Hepatocyte (in vitro differentiated cells): ENCODE measurements around the gene BRD3. TPM values are rescaled to one million over a fixed set of nuclear protein-coding genes. Genes with fewer than 3 reads are reported as not detected.

Source experiments
- DNase-seq: peaks from one replicate; pipeline ENCODE4 v3.0.0-alpha.2; 2016; ENCODE audit warnings: low spot score
- H2AFZ ChIP-seq: fragments of 200-600 bp; sonication (generic); 2 replicates; pipeline ENCODE4 v1.6.0; 2016; ENCODE audit warnings: antibody characterized with exemption, mild to moderate bottlenecking
- H3K27ac ChIP-seq: fragments of 200-600 bp; sonication (generic); 2 replicates; pipeline ENCODE4 v1.5.1; 2016; ENCODE audit warnings: mild to moderate bottlenecking
- H3K27me3 ChIP-seq: fragments of 200-600 bp; sonication (generic); 2 replicates; pipeline ENCODE4 v1.6.1; 2016
- H3K36me3 ChIP-seq: fragments of 200-600 bp; sonication (generic); replicated peaks from 2 replicates; pipeline ENCODE4 v1.5.1; 2016; ENCODE audit warnings: low read depth; ENCODE audit not compliant: insufficient read depth
- H3K4me1 ChIP-seq: fragments of 200-600 bp; sonication (generic); 2 replicates; pipeline ENCODE4 v1.5.1; 2016; ENCODE audit warnings: mild to moderate bottlenecking, moderate library complexity; ENCODE audit not compliant: insufficient read depth
- H3K4me2 ChIP-seq: fragments of 200-600 bp; sonication (generic); 2 replicates; pipeline ENCODE4 v1.6.0; 2016
- H3K4me3 ChIP-seq: fragments of 200-600 bp; sonication (generic); 2 replicates; pipeline ENCODE4 v1.5.1; 2016; ENCODE audit warnings: mild to moderate bottlenecking
- H3K79me2 ChIP-seq: fragments of 200-600 bp; sonication (generic); 2 replicates; pipeline ENCODE4 v1.6.0; 2017; ENCODE audit warnings: mild to moderate bottlenecking
- H3K9me2 ChIP-seq: fragments of 200-600 bp; sonication (generic); replicated peaks from 2 replicates; pipeline ENCODE4 v1.6.0; 2017; ENCODE audit warnings: mild to moderate bottlenecking; ENCODE audit not compliant: insufficient read depth
- H3K9me3 ChIP-seq: fragments of 200-600 bp; sonication (generic); 2 replicates; pipeline ENCODE4 v1.5.1; 2016; ENCODE audit warnings: low read depth, mild to moderate bottlenecking
- H4K20me1 ChIP-seq: fragments of 200-600 bp; sonication (generic); 2 replicates; pipeline ENCODE4 v1.6.0; 2016; ENCODE audit warnings: mild to moderate bottlenecking; ENCODE audit not compliant: insufficient read depth, poor library complexity, severe bottlenecking
- EZH2 ChIP-seq: fragments of 200-600 bp; sonication (generic); IDR thresholded peaks from 2 replicates; pipeline ENCODE4 v1.6.1; 2016; ENCODE audit warnings: antibody characterized with exemption, mild to moderate bottlenecking, borderline replicate concordance
- EZH2phosphoT487 ChIP-seq: fragments of 200-600 bp; sonication (generic); IDR thresholded peaks from one replicate; pipeline ENCODE4 v1.6.1; 2018; ENCODE audit warnings: antibody characterized with exemption, mild to moderate bottlenecking, low read depth, moderate library complexity; ENCODE audit not compliant: unreplicated experiment, severe bottlenecking
- WGBS: methylation state at CpG from one replicate; pipeline ENCODE4 v1.1.6; 2016; ENCODE audit warnings: low lambda C conversion rate; ENCODE audit errors: missing lambda C conversion rate; 5-methylcytosine and 5-hydroxymethylcytosine counted together
- polyA plus RNA-seq: library from polyadenylated mRNA; unstranded; fragments of >200 nt; fragmentation: Nextera tagmentation; extraction: Ambion mirVana; gene quantifications from 2 replicates; pipeline ENCODE4 v1.2.1, GENCODE V29; 2016
- total RNA-seq: library from RNA; depleted of rRNA; stranded (reverse); fragments of >200 nt; gene quantifications from 2 replicates; pipeline ENCODE4 v1.2.3, GENCODE V29; 2014
- TF ChIP-seq, protein P1 (sequence below): fragments of 200-600 bp; sonication (generic); IDR thresholded peaks from 2 replicates; pipeline ENCODE4 v1.5.1; 2016; ENCODE audit warnings: antibody characterized with exemption, mild to moderate bottlenecking; ENCODE audit not compliant: poor library complexity

The BRD3 gene
- total and polyA plus RNA-seq, 2 experiments from 2014 or later = 9.0 to 29.6 TPM

DNA sequence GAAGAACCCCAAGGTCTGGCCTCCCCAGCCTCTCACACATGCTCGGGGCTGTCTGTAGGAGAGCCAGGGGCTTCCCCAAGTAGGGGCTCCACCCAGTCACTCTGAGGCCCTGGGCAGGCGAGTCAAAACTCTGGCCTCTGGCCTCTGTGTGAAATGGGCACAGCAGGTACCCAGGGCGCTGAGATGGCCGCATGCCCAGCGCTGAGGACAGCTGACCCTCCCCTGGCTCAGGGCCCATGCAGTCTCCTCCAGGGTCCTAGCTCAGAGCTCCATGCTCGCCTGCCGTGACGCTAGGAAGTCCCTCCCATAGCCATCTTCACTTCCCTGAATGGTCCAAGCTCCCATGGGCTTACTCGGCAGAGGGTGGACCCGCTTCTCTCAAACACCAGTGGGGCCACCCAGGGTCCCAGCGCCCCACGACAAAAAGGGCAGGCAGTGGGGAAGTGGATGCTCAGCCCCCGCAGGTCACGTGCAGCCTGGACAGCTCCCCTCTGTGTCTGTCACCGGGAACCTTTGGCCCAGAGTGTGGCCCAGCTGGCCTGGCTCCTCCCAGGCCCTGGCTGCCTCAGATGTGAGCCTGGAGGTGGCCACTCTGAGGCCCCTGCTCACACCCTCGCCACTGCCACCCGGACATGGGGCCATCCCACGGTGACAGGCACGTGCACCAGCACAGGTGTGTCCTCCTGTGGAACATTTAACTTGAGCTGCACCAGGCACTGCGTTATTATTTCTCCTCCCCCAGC lies 63.5 kb downstream of the BRD3 start:
- no peaks in the 10 kb centered on the region for H3K4me1 ChIP-seq
- H4K20me1 ChIP-seq = no peaks in the 10 kb centered on the region
- TF ChIP-seq EZH2 (no peak), EZH2phosphoT487 (no peak)
- TF ChIP-seq, protein P1, sequence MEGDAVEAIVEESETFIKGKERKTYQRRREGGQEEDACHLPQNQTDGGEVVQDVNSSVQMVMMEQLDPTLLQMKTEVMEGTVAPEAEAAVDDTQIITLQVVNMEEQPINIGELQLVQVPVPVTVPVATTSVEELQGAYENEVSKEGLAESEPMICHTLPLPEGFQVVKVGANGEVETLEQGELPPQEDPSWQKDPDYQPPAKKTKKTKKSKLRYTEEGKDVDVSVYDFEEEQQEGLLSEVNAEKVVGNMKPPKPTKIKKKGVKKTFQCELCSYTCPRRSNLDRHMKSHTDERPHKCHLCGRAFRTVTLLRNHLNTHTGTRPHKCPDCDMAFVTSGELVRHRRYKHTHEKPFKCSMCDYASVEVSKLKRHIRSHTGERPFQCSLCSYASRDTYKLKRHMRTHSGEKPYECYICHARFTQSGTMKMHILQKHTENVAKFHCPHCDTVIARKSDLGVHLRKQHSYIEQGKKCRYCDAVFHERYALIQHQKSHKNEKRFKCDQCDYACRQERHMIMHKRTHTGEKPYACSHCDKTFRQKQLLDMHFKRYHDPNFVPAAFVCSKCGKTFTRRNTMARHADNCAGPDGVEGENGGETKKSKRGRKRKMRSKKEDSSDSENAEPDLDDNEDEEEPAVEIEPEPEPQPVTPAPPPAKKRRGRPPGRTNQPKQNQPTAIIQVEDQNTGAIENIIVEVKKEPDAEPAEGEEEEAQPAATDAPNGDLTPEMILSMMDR = no peak
- DNase-seq = no peak
- H3K4me2 ChIP-seq = no peak overlapping the region
- H3K27me3 ChIP-seq = no peaks in the 10 kb centered on the region
- no peaks in the 10 kb centered on the region for H3K9me3 ChIP-seq
- no peak overlapping the region for H3K27ac ChIP-seq
- H3K79me2 ChIP-seq = no peaks in the 10 kb centered on the region
- H3K4me3 ChIP-seq = no peak overlapping the region
- no peaks in the 10 kb centered on the region for H3K36me3 ChIP-seq
- H2AFZ ChIP-seq = no peak overlapping the region
- WGBS = 76% methylated on average over 20 of the region's 20 CpGs
- no peaks in the 10 kb centered on the region for H3K9me2 ChIP-seq

DNA sequence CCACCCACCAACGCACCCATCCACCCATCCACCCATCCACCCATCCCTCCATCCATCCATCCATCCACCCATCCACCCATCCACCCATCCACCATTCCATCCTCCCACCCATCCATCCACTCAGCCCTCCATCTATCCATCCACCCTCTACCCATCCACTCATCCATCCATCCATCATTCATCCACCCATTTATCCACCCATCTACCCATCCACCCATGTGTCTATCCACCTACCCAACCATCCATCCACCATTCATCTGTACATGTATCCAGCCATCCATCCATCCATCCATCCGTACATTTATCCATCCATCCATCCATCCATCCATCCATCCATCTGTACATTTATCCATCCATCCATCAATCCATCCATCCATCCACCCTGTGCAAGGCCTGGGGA lies 64.6 kb downstream of the BRD3 start:
- no peak overlapping the region for H3K4me3 ChIP-seq
- H3K9me2 ChIP-seq = no peaks in the 10 kb centered on the region
- H3K79me2 ChIP-seq = no peaks in the 10 kb centered on the region
- no peak overlapping the region for H3K27ac ChIP-seq
- TF ChIP-seq, protein P1 = no peak
- no peak for TF ChIP-seq EZH2phosphoT487
- TF ChIP-seq EZH2 = no peak
- no peaks in the 10 kb centered on the region for H3K27me3 ChIP-seq
- no peak overlapping the region for H3K4me2 ChIP-seq
- 85% methylated on average over 1 of the region's 2 CpGs for WGBS
- no peak for DNase-seq
- H3K4me1 ChIP-seq = no peaks in the 10 kb centered on the region
- no peak overlapping the region for H2AFZ ChIP-seq
- no peaks in the 10 kb centered on the region for H3K36me3 ChIP-seq
- no peaks in the 10 kb centered on the region for H4K20me1 ChIP-seq
- no peaks in the 10 kb centered on the region for H3K9me3 ChIP-seq

DNA sequence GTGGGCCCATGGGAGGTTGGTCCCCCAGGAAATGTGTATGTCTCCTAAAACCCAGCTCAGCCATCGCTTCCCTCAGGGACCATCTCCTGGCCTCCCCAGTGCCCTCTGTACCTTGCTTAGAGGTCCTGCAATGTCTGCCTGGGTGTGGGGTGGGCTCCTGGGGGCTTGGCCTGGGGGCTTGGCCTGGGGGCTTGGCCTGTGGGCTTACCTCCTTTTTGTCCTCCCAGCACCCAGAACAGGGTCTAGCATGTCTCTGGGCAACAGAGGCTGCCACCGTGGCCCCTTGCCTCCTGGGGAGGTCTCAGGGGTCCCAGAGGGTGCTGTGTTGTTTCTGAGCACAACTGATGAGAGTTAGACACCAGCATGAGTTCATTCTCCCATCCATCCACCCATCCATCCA lies 65.0 kb downstream of the BRD3 start:
- TF ChIP-seq, protein P1 = no peak
- TF ChIP-seq EZH2 (no peak), EZH2phosphoT487 (no peak)
- WGBS = 100% methylated on average over 1 of the region's 2 CpGs

More for the DNA sequence above, 65.0 kb downstream of the BRD3 start:
- Histone ChIP-seq H3K36me3 (no peaks in the 10 kb centered on the region), H3K9me2 (no peaks in the 10 kb centered on the region), H3K9me3 (no peaks in the 10 kb centered on the region), H3K4me2 (no peak overlapping the region), H3K4me3 (no peak overlapping the region), H3K4me1 (no peaks in the 10 kb centered on the region), H3K27me3 (no peaks in the 10 kb centered on the region), H3K79me2 (no peaks in the 10 kb centered on the region), H3K27ac (no peak overlapping the region), H2AFZ (no peak overlapping the region), H4K20me1 (no peaks in the 10 kb centered on the region)
- DNase-seq = no peak
